Skin of body (tissue), 2 donors: ENCODE measurements around the gene TTLL4. TPM values are rescaled to one million over a fixed set of nuclear protein-coding genes. Genes with fewer than 3 reads are reported as not detected.

Experiments used
- DNase-seq: peaks from one replicate; lab custom pipeline; 2025; lab: John Stamatoyannopoulos, UW
- total RNA-seq: library from RNA; depleted of rRNA; stranded (reverse); fragments of >200 nt; gene quantifications from one replicate; pipeline ENCODE4 v1.2.3, GENCODE V29; 2014

The TTLL4 gene
- total RNA-seq, 1 donor from 2014 or later: 20.6 TPM

- peak; percentile 26 for DNase-seq
Measured at GRCh38 chr2:218781691-218782527, 71.3 kb downstream of the TTLL4 start, which contains the start of gene CYP27A1. Gene CYP27A1, plus strand, starts transcription at chr2:218782147. Its CDS starts 36 bp downstream, at chr2:218782183.

DNA sequence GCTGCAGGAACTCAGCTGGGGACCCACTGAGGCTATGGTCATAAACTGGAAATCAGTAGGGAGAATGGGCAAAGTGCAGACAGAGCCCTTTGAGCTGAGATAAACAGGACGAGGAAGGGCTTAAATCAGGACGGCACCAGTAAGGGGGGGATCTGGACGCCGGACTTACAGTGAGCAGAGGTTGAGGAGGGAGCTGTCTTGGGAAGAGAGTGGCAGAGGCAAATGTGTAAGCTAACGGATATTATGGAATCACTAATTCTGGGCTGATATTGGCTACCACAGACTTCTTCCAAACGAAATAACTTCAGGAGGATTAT, 71.9 kb downstream of the TTLL4 start:
- no peak for DNase-seq

DNA sequence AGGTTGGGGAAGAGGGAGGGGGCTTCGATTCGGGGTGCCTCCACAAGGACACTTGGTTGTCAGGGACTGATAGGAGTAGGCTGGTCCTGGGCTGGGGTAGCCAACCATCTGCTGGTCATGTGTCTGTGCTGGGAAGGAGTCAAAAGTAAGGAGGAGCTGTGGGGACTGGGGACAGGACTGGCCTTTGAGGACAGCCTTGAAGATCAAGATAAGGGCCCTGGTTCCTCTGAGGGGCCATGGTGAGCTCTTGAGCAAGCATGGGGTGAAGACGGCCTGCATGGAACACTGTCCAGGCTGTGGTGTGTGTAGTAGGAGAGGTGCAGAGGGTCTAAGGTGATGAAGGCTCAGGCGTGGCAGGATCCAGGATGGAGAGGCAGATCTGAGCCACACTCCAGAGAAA, 73.1 kb downstream of the TTLL4 start:
- no peak for DNase-seq

DNA sequence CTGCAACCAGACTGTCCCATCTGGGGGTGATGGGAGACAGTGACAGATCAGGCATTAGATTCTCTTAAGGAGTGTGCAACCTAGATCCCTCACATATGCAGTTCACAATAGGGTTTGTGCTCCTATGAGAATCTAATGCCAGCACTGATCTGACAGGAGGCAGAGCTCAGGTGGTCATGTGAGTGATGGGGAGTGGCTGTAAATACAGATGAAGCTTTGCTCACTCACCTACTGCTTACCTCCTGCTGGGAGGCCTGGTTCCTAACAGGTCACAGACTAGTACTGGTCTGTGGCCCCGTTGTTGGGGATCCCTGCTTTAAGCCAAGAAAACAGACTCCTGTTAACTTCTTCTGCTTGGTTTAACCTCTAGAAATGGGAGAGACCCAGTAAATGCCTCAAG, 74.5 kb downstream of the TTLL4 start:
- DNase-seq: no peak

- DNase-seq: no peak
Measured at GRCh38 chr2:218786133-218786532, 75.5 kb downstream of the TTLL4 start.

GRCh38 chr2:218788529-218789255, 78.1 kb downstream of the TTLL4 start:
- DNase-seq: no peak

- no peak for DNase-seq
Measured at GRCh38 chr2:218792433-218792832, 81.8 kb downstream of the TTLL4 start.

GRCh38 chr2:218796691-218797090, 86.1 kb downstream of the TTLL4 start:
- no peak for DNase-seq

GRCh38 chr2:218798767-218799504, 88.3 kb downstream of the TTLL4 start:
- DNase-seq: no peak

GRCh38 chr2:218799990-218800389, 89.4 kb downstream of the TTLL4 start:
- no peak for DNase-seq

DNA sequence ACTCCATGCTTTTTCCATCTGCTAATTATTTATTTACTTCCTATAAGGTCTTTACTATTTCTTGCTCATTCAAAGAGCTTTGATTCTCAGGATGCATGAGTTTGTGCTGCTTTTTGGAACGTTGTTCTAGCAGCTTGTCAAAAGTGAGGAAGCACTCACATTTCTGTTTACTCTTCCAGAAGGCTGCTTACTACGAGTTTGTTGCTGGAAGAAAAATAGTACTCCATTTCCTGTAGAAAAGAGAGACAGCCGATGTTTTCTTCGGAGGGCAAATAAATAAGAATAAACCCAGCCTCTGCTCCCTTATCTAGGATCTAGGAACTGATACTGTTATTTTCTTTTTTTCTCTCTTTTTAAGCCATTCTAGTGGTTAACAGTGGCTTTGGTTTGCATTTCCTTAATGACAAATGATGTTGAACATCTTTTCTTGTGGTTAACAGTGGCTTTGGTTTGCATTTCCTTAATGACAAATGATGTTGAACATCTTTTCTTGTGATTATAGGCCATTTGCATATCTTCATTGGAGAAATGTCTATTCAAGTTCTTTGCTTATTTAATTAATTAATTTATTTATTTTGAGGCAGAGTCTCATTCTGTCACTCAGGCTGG, 91.9 kb downstream of the TTLL4 start:
- DNase-seq: no peak

DNA sequence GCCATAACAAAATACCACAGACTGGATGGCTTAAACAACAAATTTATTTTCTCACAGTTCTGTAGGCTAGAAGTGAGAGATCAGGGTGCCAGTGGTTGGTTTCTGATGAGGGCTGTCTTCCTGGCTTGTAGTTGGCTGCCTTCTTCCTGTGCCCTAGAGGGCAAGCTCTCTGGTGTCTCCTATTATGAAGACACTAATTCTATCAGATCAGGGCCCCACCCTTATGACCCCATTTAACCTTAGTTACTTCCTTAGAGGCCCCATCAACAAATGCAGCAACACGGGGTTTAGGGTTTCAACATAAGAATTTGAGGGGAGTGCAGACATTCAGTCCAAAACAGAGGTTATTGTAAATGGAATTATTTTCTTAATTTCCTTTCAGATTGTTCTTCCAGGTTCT, 94.2 kb downstream of the TTLL4 start:
- no peak for DNase-seq

Other genes starting within 250 kb of the TTLL4 start
- 19.9 TPM for gene USP37, start 142.5 kb upstream of the TTLL4 start, total RNA-seq
- 32.5 TPM for gene CNOT9, start 142.0 kb upstream of the TTLL4 start, total RNA-seq
- 2.8 TPM for gene PLCD4, start 102.9 kb upstream of the TTLL4 start, total RNA-seq
- gene ZNF142, start 51.2 kb upstream of the TTLL4 start, total RNA-seq: 8.7 TPM
- 19.5 TPM for gene BCS1L, start 51.2 kb upstream of the TTLL4 start, total RNA-seq
- 10.7 TPM for gene RNF25, start 38.8 kb upstream of the TTLL4 start, total RNA-seq
- 20.0 TPM for gene STK36, start 38.7 kb upstream of the TTLL4 start, total RNA-seq
- 10.8 TPM for gene CYP27A1, start 71.3 kb downstream of the TTLL4 start, total RNA-seq
- 2.5 TPM for gene PRKAG3, start 121.0 kb downstream of the TTLL4 start, total RNA-seq
- 1.7 TPM for gene WNT6, start 149.0 kb downstream of the TTLL4 start, total RNA-seq
- gene WNT10A, start 170.0 kb downstream of the TTLL4 start, total RNA-seq: 5.7 TPM
- not detected for gene CDK5R2, start 248.8 kb downstream of the TTLL4 start, total RNA-seq